Measurements from ENCODE around the gene MB.
A peak's percentile ranks its signal among the peaks of the same experiment; 100 is the strongest.
"Not testable (repeated sequence)": the region's sequence is repeated elsewhere in the genome, so short reads cannot be mapped to it uniquely, and the experiment has no call there.

MB gene

DNA sequence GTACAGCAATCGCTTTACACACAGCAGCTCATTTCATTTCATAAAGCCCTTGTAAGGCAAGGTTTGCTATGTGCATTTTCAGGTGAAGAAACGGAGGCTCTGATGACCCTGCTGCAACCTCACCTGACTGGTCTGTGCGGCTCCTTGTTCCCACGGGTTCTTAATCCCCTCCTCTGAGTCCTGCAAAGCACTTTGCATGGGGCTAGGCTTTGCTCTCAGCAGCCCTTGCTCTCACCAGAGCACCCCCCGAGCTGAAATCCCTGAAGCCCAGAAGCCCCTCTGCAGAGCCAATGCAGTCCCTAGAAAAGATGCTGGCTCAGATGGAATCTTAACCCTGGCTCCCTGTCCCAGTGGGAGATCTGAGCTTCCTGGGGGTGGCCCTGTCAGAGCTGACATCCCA is 20.1 kb upstream of the MB start:
- no peak for DNase-seq

DNA sequence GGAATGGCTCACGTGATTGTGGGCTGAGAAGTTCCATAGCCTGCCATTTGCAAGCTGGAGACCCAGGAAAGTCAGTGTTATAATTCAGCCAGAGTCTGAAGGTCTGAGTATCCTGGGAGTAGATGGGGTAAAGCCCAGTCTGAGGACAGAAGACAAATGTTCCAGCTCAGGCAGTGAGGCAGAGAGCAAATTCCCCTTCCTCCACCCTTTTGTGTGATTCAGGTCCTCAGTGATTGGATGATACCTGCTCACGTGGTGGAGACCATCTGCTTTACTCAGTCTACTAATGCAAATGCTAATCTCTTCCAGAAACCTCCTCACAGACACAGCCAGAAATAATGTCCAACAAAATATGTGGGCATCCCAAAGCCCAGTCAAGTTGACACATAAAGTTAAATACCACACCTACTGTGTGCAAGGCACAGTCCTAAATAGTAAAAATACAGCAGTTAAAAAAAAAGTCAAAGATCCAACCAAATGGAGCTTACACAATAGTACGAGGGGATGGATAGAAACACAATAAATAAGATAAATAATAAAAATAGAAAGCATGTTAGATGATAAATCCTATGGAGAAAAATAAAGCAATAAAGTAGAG is 17.9 kb upstream of the MB start:
- no peak for DNase-seq

DNA sequence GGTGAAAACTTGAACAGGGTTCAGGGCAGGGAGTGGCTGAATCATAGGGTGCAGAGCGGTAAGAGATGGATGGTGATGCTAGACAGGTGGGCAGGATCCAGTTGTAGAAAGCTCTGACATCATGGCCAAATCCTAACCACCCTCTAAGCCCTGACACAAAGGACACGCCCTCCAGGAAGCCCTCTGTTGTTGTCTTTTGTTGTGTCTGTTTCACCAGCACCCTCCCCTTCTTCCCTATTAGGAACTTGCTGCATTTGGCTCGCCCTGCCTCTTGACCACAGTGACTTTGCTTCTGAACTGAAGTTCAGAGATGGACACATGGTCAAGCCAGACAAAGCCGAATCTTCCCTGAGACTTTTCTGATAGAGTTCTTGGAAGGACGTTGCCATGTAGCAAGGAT is 16.9 kb upstream of the MB start:
- DNase-seq: no peak

DNA sequence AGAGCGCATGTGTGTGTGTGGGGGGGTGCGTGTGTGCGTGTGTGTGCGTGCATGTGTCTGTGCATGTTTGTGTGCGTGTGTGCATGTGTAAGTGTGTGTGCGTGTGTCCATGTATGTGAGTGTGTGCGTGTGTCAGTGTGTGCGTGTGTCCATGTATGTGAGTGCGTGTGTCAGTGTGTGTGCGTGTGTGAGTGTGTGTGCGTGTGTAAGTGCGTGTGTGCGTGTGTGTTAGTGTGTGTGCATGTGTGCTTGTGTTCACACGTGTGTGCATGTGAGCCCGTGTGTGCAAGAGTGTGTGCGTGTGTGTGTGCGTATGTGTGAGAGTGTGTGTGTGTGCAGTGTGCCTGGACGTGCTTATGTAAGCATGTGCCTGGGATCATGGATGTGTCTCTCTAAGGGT is 16.4 kb upstream of the MB start:
- DNase-seq: no peak

DNA sequence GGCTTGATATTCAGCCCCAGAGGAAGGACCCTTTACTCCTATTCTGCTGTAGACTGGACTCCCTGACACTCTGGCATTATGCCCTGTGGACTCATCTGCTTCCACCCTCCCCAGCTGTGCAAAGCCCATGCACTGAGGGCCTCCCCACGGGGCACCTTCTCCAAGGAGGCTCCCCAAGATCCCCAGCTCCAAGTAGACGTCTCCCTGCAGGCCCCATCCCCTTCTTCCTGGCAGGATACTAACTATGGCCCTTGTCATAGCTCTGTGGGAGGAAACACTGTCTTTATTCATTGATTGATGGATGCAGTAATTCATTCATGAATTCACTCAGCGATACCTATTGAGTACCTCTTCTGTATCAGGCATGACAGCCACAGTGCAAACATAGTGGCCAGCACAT is 15.8 kb upstream of the MB start:
- DNase-seq: no peak

DNA sequence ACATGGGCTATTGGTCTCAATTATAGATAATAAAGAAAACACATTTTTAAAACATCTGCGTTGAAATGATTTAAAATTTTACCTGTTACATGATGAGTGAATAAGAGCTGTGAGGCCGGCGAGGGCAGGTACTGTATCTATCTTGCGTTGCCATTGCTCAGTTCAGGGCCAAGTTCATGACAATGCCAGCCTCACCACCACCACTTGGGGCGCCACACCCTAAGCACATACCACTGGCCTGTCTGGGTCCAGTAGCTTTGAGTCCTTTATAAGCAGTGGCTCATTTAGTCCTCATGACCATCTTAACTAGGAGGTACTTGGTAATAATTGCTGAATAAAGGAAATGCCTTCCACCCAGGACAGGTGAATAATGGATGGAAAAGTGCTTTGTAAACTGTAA is 14.5 kb upstream of the MB start:
- peak; percentile 30 for DNase-seq

DNA sequence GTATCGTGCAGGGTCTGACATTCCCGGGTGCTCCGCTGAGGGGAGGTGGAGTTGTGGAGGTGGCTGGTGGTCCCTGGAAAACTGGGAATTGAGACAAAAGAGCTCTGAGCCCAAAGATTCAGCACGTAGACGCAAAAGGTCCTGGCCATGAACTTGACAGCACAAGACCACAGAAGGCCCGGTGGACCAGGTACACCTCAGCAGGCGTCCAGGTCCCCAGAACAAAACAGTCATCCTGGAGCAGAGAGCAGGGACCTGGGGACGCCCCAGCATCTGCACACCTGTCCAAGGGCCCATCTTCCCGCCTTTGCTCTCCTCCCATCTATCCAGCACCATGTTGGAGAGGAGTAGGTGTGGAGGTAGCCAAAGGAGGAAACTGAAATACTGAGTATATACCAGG is 13.8 kb upstream of the MB start:
- DNase-seq: no peak

DNA sequence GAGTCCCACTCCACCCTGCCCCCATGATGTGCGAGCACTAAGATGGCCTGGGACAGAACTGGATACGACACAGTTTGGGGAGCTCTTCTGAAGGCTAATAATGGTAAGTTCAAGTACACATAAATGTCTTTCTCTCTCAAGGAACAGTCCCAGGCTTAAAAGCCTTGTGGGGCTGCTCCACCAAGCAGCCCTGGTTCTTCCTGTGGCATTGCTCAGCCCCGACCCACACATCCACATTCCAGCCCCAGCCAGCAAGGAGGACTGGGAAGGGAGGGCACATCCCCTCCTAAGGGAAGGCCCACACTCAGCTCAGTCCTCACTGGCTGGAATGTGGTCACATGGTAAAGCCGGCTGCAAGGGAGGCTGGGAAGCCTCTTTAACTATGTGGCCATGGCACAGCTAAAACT is 13.3 kb upstream of the MB start:
- DNase-seq: no peak

DNA sequence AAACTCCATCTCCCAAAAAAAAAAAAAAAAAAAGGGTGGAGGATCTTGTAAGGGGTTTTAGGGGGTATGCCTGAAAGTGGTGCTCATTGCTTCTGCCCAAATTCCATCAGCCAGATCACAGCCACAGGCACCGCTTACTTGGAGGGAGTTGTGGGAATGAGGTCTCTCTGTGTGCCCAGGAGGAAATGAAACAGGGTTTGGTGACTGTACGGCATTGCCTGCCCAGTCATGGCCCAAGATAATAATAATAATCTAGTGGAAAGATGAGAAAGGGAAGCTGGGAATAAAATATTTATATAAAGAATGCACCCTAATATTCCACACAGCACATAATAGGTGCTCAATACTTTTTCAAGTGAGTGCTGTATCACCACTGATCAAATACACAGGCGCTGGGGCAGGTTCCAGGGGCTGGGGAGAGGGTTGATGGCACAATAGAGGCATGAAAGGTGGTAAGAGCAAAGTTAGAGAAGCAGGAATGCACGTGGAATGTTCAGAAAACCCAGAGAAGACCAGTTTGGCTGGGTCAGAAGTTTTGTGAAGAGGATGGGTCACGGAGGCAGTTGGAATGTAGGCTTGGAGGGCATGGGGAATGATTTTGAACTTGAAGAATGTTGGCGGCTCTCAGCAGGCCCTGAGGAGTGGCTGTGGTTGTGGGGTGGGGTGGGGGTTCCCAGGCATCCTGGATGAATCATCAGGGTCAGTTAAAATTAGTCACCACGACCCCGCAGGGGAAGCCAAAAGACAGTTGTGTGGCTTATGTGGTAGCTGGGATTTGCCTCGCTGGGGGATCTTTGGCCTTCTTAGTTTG is 12.5 kb upstream of the MB start:
- peak; percentile 63 for DNase-seq

DNA sequence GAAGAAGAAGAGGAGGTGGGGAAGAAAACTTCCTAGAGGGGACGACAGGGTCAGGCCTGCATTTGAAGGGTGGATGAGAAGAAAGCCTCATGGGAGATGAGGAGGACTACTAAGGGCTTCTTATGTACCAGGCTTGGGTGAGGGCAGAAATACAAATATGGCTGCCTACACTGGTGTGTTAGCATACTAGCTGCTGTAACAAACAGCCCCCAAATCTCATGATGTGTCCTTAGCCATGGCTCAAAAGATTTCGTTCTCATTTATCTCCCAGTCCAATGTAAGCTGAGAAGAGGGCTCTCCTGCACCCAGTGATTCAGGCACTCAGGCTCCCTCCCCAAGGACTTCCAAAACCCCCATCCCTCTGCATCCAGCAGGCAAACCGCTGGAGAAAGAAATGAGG is 11.6 kb upstream of the MB start:
- DNase-seq: no peak

DNA sequence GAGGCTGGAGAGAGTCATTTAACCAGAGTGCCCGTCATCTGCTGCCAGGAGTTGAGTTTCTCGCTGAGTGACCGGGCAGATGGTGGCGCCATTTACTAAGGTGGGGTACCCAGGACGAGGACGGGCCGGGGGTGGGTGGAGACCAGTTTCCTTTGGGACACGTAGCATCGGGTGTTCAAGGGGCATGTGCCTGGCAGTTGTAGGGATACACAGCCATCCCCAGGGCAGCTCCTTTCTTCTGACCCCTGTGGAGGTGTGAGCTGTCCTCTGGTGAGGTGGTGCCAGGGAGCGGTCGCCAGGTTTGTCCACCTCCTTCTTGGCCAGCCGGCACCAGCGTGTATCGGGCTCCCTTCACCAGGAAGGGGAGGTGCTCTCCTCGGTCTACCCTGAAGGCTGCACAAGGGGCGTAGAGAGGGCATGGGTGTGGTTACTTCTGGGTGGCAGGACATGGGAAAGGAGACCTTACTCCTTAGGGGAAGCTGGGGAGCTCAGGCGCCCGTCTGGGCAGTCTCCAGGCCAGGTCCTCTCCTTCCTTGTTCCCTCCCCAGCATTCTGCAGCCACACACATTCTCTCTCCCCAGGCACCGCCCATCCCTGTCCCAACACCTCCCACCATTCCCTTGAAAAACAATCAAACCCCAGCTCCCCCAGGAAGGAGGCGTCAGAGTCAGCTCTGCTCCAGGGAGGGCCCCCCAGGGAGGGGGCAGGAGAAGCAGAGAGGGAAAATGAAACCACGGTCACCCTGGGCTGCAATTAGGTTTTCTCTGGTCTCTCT is 10.3 kb upstream of the MB start:
- DNase-seq: peak; percentile 62

DNA sequence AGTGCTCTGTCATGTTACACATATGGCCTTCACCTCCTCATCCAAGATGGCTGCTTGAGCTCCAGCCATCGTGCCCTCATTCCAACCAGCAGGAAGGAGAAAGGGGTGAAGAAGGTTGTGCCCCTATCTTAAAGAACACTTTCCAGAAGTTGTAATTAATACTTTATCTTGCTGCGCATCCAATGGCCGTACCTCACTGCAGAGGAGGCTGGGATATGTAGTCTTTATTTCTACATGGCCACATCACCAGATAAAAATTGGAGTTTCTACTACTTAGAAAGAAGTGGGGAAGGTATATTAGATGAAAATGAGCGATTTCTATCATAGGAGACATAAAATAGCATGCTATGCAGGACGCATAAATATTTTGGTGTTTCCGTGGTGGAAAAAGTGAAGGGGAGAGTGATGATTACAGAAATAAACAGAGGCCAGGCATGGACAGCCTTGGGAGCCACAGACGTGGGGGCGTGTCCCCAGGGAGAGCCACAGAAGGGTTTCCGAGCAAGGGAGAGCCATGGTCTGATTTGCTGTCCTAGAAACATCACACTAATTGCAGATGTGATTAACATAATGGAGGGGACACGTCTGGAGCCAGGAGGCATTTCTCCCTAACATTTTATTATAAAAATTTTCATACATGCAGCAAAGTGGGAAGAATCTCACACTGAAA is 8.8 kb upstream of the MB start:
- no peak for DNase-seq

DNA sequence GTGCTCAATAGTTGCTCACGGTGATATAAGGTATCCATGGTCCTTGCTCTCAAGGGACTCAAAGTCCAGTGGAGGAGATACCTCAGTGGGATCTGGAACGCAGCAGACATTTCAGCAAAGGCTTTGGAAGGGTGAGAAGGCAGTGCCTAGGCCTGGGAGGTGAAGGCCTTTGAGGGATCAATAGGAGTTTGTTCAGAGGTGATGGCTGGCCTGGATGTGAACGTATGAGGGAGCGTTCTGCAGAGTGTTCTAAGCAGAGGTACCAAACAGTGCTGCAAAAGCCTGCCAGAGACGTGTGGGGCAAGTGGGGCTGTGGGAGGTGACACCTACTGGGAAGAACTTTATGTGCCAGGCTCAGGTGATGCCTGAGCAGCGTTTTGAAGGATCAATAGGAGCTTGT is 7.4 kb upstream of the MB start:
- no peak for DNase-seq

DNA sequence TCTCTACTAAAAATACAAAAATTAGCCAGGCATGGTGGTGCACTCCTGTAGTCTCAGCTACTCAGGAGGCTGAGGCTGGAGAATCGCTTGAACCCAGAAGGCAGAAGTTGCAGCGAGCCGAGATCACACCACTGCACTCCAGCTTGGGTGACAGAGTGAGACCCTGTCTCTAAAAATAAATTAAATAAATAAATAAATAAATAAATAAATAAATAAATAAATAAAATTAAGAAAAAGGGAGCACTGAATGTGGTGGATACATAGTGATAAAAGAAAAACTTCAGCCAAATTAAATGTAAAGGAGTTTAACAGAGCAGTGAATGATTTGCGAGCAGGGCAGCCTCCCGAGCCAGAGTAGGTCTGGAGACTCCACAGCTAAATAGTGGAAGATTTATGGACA is 6.8 kb upstream of the MB start:
- not testable (repeated sequence) for DNase-seq

DNA sequence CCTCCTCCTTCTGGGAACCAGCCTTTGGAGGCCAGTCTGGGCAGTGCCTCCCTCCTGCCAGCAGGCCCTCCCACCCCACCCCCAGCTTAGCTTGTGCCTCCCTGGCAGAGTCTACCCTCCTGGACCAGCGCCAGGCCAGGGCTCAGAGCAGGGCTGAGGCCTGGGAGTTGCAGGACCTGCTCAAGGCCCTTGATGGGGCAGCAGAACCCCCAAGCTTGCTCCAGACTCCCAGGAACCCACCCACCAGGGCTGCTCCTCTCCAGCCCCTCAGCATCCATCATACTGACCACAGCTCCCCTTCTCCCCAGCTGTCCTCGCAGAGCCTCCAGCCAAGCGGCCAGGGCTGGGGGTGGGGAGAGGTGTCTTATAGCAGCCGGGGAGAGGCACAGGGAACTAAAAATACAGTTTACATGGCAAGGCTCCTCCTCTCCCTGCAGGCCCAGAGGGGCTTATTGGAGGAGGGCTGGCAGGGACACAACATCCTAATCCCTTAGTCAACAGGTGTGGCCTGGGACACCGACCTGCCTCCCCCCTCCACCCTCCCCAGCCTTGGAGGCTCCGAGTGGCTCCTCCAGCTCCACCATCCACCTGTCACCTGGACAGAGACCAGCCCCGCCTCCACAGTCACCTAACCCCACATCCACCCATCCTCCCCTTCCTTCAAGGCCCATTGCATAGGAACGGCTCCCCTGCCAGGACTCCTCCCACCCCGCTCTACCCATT is 5.2 kb upstream of the MB start:
- no peak for DNase-seq

DNA sequence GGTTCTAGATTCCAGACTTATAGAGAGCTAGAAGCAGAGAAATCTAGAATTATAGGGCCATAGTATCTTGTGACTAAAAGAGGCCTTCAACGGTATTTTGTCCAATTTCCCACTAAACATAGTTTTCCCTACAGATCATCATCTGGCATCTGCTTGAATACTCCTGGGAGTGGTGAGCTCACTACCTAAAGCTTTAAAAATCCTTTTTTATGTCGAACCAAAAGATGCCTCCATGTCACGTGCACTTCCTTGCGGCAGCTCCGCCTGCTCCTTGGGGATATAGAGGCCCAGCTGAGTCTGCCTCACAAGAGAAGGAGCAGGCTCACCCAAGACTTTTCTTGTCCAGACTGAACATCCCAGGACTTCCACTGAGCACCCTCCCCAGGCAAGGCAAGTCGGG is 4.3 kb upstream of the MB start:
- no peak for DNase-seq

DNA sequence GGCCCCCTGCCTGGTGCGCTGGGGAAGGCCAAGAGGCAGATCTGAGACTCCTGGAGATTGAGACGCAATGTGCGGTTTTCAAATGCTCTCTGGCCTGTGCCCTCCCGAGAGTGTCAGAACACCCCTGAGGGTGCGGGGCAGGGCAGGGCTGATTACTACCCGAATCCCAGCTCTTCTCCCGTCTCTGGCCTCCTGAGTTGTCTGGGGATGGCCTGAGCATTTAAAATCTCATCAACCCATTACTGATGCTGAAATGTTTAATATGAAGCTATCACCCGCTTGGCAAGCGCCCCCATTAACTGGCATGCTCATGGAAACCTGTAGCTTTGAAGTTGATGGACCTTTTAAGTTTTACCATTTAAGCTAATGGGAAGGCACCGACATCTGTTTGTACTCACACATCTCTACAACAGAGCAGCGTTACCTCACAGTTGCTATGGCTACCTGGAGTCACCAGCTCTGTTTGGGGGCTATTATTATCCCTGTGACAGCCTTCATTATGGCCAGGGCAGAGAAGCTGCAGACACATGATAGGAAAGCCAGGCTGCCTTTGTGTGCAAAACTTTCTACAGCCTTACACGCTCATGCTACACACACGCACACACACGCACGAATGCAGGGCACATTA is 3.6 kb upstream of the MB start:
- DNase-seq: no peak

DNA sequence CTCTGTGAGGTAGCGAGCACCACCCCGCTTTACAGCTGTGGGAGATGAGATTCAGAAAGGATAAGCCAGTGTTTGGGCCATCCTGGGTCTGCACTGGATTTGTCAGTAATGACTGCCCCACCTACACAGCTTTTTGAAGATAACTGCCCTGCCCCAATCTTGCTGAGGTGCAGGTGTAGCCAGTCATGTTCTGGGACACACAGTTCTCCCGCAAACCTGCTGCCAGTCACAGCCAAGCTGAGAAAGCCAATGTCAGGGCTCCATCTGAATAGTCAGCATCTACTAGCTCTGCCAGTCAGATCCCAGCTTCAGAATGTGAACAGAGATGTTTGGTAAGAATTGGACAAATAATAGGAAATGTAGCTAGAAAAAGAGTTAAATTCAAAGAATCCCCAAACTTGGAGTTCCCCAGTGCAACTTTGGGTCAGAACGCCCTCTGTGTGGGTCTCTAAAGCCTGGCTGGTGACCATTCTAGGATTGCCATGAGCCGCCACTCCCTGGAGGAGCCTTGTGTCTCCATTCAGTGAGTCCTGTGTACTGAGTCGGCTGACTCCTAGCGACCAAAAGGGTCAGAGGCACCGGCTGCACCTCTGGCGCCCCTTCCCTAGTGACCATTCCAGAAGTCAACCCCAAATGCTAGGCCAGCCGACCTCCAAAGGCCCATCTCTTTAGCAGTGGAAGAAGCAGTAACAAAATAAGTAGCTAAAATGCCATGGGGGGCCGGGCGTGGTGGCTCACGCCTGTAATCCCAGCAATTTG is 2.4 kb upstream of the MB start:
- DNase-seq: no peak

DNA sequence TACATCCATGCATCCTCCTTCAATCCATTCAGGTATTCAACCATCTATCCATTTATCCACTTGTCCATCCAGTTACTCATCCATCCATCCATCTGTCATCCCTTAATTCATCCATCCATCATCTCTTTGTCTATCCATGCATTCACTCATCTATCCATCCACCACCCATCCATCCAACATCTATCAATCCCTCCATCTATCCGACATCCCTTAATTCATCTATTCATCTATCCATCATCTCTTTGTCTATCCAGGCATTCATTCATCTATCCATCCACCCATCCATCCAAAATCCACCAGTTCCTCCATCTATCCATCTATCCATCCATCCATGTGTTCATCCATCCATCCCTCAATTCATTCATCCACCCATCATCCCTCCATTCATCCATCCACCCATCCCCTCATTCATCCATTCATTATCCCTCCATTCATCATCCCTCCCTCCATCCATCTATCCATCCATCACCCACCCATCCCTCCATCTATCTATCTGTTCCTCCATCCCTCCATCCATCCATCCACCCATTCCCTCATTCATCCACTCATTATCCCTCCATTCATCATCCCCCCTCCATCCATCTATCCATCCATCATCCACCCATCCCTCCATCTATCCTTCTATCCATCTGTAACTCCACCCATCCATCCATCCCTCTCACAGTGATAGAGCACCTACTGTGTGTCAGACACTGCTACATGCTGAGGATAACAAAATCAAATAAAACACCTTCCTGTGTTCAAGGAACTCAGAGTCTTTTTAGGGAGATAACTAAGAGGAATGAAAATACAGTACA is 1.5 kb upstream of the MB start:
- DNase-seq: no peak

DNA sequence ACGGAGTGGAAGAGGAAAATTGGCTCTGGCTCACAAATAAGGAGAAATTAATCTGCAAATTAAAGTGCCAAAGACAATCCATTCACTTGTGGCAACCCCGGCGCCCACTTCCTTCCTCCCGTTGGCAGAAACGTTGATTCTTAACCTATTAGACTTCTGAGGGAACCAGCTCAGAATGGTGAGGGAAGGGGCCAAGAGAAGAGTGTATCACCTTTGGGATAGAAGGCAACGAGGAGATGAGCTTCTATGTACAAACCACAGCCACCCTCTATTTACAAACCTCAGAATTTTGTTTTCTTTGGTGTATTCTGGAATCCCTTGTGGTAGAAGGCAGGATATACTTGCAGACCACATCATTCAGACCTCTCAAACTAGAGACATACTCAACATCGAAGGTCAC is 1.1 kb downstream of the MB start:
- no peak for DNase-seq

DNA sequence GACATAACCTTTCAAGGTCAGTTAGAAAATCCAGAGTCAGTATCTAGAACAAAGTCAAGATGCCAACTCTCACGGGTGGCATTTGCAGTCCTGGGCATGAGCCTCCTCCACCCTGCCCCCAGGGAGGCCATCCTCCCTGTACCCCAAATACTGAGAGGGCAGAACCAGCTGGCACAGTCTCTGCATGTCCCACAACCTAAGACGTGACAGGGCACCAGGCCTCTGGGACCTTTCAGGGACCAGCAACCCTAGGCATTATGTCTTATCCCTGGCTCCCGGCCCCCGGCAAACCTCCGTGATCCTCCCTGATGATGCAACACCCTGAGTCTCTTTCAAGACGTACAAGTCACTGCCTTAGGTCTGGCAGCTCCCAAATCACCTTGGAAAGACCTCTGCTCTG is 2.0 kb downstream of the MB start:
- DNase-seq: no peak

Data from activated naive CD4-positive, alpha-beta T cell treated with Interleukin-2 at 50 U/mL for 16 hours (primary cell).